Measurements from ENCODE around the gene EYA2.

GRCh38 chr20:47129306-47129705, 234.7 kb downstream of the EYA2 start:
- TF ChIP-seq EZH2 (IDR thresholded peaks at IDR 0.05; ENCODE audit: low read length, unreplicated experiment) (no peak), CTCF (conservative IDR thresholded peaks at IDR 0.05; ENCODE audit: low read depth, low read length) (no peak), EZH2phosphoT487 (IDR thresholded peaks at IDR 0.05; ENCODE audit: borderline replicate concordance, low read length) (no peak)
